ENCODE measurements around the gene CD28. TPM values are rescaled to one million over a fixed set of nuclear protein-coding genes. Genes with fewer than 3 reads are reported as not detected.

Gene CD28
- total RNA-seq, 4 donors from 2014 or later = 0.22 to 13.8 (median 0.60) TPM

DNA sequence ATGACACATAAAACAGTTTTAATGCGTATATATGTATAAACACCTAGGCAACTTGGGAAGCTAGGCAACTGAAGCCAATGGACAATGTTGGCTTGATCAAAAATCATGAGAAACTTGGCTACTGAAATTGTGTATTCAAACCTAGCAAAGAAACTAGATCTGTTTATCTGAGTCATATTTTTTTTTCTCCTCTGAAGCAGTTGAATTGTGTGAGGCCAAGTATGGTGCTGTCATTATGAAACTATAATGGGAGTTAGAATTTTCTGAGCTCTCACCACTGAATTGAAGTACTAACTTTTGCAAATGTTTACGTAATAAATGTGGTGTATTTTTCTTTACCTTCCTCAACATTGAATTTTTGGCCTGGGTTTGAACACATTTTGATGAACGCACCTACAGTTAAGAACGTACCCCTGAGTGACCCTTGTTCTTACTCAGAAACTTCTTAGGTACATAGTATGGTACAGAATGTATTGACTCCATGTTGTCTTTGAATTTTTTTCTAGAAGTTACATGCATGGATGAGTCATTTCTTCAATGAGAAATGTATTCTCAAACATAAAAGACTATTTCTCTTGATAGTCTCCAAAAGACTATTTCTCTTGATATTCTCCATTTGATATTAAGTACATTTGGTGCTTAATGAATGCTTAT, 23.8 kb downstream of the CD28 start:
- no peak overlapping the region for H3K27ac ChIP-seq
- DNase-seq (ENCODE audit: low spot score in 2 of 2) = no peak
- WGBS, 2 donors = 95 to 98% methylated on average over 4 of the region's 4 CpGs

DNA sequence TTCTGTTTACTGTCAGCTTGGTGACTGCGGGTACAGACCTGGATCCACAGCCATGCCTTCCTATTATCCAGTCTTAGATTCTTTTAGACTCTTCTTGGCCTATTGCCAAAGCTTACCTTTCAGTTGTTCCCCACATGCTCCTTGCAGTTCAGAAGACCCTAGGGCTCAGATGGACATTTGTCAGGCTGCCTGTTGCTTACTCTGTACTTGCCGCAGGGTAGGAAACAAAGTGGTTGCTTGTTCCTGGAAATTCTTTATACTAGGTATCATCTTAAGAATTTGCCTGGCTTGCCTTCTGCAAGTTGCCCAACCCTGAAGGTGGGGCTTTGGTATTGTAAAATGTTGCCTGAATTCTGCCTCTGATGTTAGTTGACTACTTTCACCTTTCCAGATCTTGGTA, 24.4 kb downstream of the CD28 start:
- 93 to 100% methylated on average over 2 of the region's 2 CpGs for WGBS, 2 donors
- no peaks in the 10 kb centered on the region for H3K27me3 ChIP-seq
- H3K36me3 ChIP-seq = no peaks in the 10 kb centered on the region
- H3K27ac ChIP-seq = no peak overlapping the region
- no peak for DNase-seq (ENCODE audit: low spot score in 2 of 2)
- no peak overlapping the region for H3K4me3 ChIP-seq
- TF ChIP-seq, protein P1, sequence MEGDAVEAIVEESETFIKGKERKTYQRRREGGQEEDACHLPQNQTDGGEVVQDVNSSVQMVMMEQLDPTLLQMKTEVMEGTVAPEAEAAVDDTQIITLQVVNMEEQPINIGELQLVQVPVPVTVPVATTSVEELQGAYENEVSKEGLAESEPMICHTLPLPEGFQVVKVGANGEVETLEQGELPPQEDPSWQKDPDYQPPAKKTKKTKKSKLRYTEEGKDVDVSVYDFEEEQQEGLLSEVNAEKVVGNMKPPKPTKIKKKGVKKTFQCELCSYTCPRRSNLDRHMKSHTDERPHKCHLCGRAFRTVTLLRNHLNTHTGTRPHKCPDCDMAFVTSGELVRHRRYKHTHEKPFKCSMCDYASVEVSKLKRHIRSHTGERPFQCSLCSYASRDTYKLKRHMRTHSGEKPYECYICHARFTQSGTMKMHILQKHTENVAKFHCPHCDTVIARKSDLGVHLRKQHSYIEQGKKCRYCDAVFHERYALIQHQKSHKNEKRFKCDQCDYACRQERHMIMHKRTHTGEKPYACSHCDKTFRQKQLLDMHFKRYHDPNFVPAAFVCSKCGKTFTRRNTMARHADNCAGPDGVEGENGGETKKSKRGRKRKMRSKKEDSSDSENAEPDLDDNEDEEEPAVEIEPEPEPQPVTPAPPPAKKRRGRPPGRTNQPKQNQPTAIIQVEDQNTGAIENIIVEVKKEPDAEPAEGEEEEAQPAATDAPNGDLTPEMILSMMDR (IDR thresholded peaks at IDR 0.05) = no peak
- TF ChIP-seq POLR2A (IDR thresholded peaks at IDR 0.05) = no peak
- TF ChIP-seq EP300 (IDR thresholded peaks at IDR 0.05) = no peak
- no peaks in the 10 kb centered on the region for H3K9me3 ChIP-seq
- H3K4me1 ChIP-seq = no peaks in the 10 kb centered on the region

More for the DNA sequence above, 23.8 kb downstream of the CD28 start:
- H3K4me1 ChIP-seq = no peaks in the 10 kb centered on the region
- no peak overlapping the region for H3K4me3 ChIP-seq
- H3K9me3 ChIP-seq = no peaks in the 10 kb centered on the region
- TF ChIP-seq, protein P1 (IDR thresholded peaks at IDR 0.05) = no peak
- TF ChIP-seq POLR2A (IDR thresholded peaks at IDR 0.05) (no peak), EP300 (IDR thresholded peaks at IDR 0.05) (no peak)
- H3K36me3 ChIP-seq = no peaks in the 10 kb centered on the region
- H3K27me3 ChIP-seq = no peaks in the 10 kb centered on the region

DNA sequence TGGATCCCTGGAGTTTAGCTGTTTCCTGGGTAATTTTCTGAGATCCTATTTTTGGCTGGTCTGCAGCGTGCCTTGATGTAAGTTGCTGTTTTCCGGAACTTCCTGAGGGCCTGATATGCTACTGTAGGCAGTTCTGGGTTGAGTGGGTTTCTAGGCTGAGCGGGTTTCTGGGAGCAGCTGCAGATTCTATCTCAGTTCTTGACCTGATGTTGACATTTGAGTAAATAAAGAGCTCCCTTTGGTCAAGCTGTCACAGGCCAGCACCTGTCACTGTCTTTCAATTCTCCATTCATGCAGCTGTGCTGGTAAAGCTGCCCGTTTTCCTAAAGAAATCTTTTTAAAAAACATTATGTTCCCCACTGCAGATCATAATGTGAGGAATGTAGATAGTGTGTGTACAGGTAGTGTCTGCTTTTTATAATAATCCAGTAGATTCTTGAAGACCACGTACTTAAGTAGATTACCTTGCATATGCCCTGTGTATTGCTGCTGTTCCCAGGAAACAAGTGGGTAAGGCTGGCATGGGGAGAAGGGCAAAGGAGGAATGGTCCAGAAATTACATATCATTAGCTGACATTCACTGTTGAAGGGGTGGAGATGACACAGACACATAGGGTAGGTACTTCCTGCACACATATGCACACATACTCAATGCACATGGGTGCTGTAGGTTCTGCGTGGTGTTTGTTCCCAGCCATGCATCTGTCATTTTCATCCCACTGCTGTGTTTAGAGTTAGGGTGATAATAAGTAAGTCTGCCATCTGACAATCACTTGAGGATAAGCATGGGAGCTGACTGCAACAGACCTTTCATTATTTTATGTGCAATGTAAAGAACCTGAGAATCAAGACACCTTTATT, 25.9 kb downstream of the CD28 start:
- no peak overlapping the region for H3K27ac ChIP-seq
- H3K4me1 ChIP-seq = no peaks in the 10 kb centered on the region
- no peaks in the 10 kb centered on the region for H3K27me3 ChIP-seq
- no peak for DNase-seq (ENCODE audit: low spot score in 2 of 2)
- no peaks in the 10 kb centered on the region for H3K9me3 ChIP-seq
- H3K4me3 ChIP-seq = no peak overlapping the region
- TF ChIP-seq POLR2A (IDR thresholded peaks at IDR 0.05) (no peak), EP300 (IDR thresholded peaks at IDR 0.05) (no peak)
- TF ChIP-seq, protein P1 (IDR thresholded peaks at IDR 0.05) = no peak
- WGBS, 2 donors = 86 to 88% methylated on average over 6 of the region's 6 CpGs
- no peaks in the 10 kb centered on the region for H3K36me3 ChIP-seq

DNA sequence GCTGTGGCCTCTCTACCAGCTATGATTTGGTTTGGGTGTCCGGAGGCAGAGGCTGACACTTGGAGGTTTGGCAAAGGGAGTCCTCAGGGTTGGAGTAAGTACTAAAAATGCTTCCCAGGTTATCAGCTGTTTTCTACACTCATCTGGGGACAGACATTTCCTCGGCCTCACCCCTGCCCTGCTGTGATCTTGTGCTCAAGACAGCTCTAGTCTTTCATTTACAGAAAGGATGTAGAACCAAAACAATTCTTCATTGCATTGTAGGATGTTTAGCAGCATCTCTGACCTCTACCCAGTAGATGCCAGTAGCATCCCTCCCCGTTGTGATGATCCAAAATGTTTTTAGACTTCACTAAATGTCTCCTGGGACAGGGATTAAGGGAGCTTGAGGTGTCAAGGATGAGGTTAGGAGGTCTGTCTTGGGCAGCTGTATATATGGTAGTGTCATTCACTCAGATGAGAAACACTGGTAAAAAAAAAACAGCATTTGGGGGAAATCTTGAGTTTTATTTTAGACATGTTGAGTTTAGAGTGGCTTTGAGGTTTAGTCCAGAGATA, 26.6 kb downstream of the CD28 start:
- DNase-seq (ENCODE audit: low spot score in 2 of 2) = no peak
- H3K27ac ChIP-seq = no peak overlapping the region
- WGBS, 2 donors = 82 to 95% methylated on average over 3 of the region's 3 CpGs
- H3K9me3 ChIP-seq = no peaks in the 10 kb centered on the region
- H3K36me3 ChIP-seq = no peaks in the 10 kb centered on the region
- H3K4me1 ChIP-seq = no peaks in the 10 kb centered on the region
- H3K27me3 ChIP-seq = no peaks in the 10 kb centered on the region
- TF ChIP-seq EP300 (IDR thresholded peaks at IDR 0.05) = no peak
- TF ChIP-seq, protein P1 (IDR thresholded peaks at IDR 0.05) = no peak
- no peak for TF ChIP-seq POLR2A (IDR thresholded peaks at IDR 0.05)
- H3K4me3 ChIP-seq = no peak overlapping the region

DNA sequence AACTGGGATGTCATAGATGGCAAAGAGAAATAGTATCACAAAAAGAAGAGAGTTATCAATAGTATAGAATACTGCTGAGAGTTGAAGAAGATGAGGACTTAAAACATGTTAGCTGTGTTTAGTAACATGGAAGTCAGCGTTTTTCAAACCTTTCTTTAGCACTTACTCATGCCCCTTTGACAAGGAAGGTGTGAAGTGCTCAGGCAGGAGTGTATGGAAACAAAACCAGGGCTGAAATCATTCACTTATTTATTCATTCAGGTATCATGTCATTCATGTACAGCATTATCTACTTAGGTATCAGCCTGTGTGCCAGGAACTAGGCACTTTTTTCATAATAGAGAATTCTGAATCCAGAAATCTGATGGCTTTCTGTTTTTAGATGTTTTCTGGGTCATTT, 27.2 kb downstream of the CD28 start:
- no peaks in the 10 kb centered on the region for H3K4me1 ChIP-seq
- no peak overlapping the region for H3K27ac ChIP-seq
- H3K36me3 ChIP-seq = no peaks in the 10 kb centered on the region
- no peak for TF ChIP-seq EP300 (IDR thresholded peaks at IDR 0.05)
- H3K27me3 ChIP-seq = no peaks in the 10 kb centered on the region
- no peak overlapping the region for H3K4me3 ChIP-seq
- WGBS, 2 donors = 88 to 100% methylated on average over 1 of the region's 1 CpG
- DNase-seq (ENCODE audit: low spot score in 2 of 2) = no peak
- no peaks in the 10 kb centered on the region for H3K9me3 ChIP-seq
